CD4-positive, alpha-beta T cell treated with Interleukin-15 for 1 hour (primary cell): Measurements from ENCODE around the gene MS4A3.
"Not testable (repeated sequence)": the region's sequence is repeated elsewhere in the genome, so short reads cannot be mapped to it uniquely, and the experiment has no call there.

Source experiments
- DNase-seq: peaks from one replicate; pipeline ENCODE4 v3.0.0-alpha.2; 2020

MS4A3 gene

GRCh38 chr11:60095477-60096120 lies 39.1 kb downstream of the MS4A3 start:
- DNase-seq = no peak

GRCh38 chr11:60097189-60097588 lies 40.7 kb downstream of the MS4A3 start:
- DNase-seq = no peak

GRCh38 chr11:60098508-60098907 lies 42.0 kb downstream of the MS4A3 start:
- no peak for DNase-seq

GRCh38 chr11:60100516-60100915 lies 44.1 kb downstream of the MS4A3 start:
- no peak for DNase-seq

GRCh38 chr11:60101368-60101767 lies 44.9 kb downstream of the MS4A3 start:
- DNase-seq = not testable (repeated sequence)

- DNase-seq = not testable (repeated sequence)
Observed at GRCh38 chr11:60104471-60105115, 48.1 kb downstream of the MS4A3 start.

- not testable (repeated sequence) for DNase-seq
Observed at GRCh38 chr11:60108631-60109030, 52.2 kb downstream of the MS4A3 start.

GRCh38 chr11:60111793-60112192 lies 55.3 kb downstream of the MS4A3 start:
- no peak for DNase-seq

GRCh38 chr11:60116996-60117790 lies 60.7 kb downstream of the MS4A3 start:
- no peak for DNase-seq

- no peak for DNase-seq
Observed at GRCh38 chr11:60118338-60118737, 61.9 kb downstream of the MS4A3 start.

- DNase-seq = no peak
Observed at GRCh38 chr11:60119710-60120109, 63.2 kb downstream of the MS4A3 start.
